Medulla oblongata (tissue), 1 donor: ENCODE results near the gene CLIC4.
"Not testable (repeated sequence)": the region's sequence is repeated elsewhere in the genome, so short reads cannot be mapped to it uniquely, and the experiment has no call there.

Experiments
- DNase-seq: peaks from one replicate; pipeline ENCODE4 v3.0.0-alpha.2; 2015; ENCODE audit errors: extremely low spot score

The CLIC4 gene

GRCh38 chr1:24717887-24718650 is 27.2 kb upstream of the CLIC4 start:
- peak; percentile 98 for DNase-seq

GRCh38 chr1:24720152-24720551 is 25.1 kb upstream of the CLIC4 start:
- peak; percentile 66 for DNase-seq

- DNase-seq = no peak
These were observed 23.7 kb upstream of the CLIC4 start for GRCh38 chr1:24721533-24721932.

- not testable (repeated sequence) for DNase-seq
These were observed 22.9 kb upstream of the CLIC4 start for GRCh38 chr1:24722073-24723035.

- no peak for DNase-seq
These were observed 20.7 kb upstream of the CLIC4 start for GRCh38 chr1:24724345-24725208.

GRCh38 chr1:24725209-24725651 is 20.0 kb upstream of the CLIC4 start:
- no peak for DNase-seq

GRCh38 chr1:24726741-24727140 is 18.5 kb upstream of the CLIC4 start:
- no peak for DNase-seq

- DNase-seq = peak; percentile 87
These were observed 17.6 kb upstream of the CLIC4 start for GRCh38 chr1:24727501-24728216.

- DNase-seq = no peak
These were observed 16.3 kb upstream of the CLIC4 start for GRCh38 chr1:24728982-24729381.

- DNase-seq = no peak
These were observed 12.9 kb upstream of the CLIC4 start for GRCh38 chr1:24732186-24732885.

GRCh38 chr1:24733342-24733741 is 11.9 kb upstream of the CLIC4 start:
- DNase-seq = not testable (repeated sequence)

- no peak for DNase-seq
These were observed 10.1 kb upstream of the CLIC4 start for GRCh38 chr1:24735156-24735508.

GRCh38 chr1:24735509-24736375 is 9.5 kb upstream of the CLIC4 start:
- peak; percentile 57 for DNase-seq

GRCh38 chr1:24737368-24738117 is 7.7 kb upstream of the CLIC4 start:
- no peak for DNase-seq

GRCh38 chr1:24739241-24739640 is 6.0 kb upstream of the CLIC4 start:
- DNase-seq = no peak

GRCh38 chr1:24742090-24742938 is 2.9 kb upstream of the CLIC4 start:
- no peak for DNase-seq

- peak; percentile 77 for DNase-seq
These were observed 1.6 kb upstream of the CLIC4 start for GRCh38 chr1:24743404-24744211.
